HG03521 (cell line): ENCODE results near the gene DAG1.
A peak's percentile ranks its signal among the peaks of the same experiment; 100 is the strongest.

Source experiments
- ATAC-seq: cut with Tn5 transposase; IDR thresholded peaks from one replicate; pipeline ENCODE4 v1.9.1; 2021; ENCODE audit warnings: mild to moderate bottlenecking, moderate library complexity; ENCODE audit not compliant: unreplicated experiment

DAG1 gene

DNA sequence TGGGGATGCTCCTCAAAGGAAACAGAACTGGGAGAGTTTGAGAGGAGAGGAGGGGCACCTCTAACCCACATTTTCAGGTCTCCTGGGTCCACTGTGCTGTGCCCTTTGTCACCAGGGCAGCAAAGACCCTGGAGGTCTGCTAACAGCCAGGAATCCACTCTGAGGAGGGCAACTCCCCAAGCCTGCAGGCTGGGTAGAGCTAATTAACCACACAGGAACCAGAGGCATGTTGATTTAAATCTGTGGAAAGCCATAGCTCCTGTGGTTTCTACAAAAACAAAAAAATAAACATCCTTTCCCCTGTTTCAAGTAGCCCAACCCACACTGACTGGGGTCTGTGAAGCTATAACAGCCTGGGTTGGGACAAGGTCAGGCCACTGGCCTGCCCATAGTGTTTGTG is 82.0 kb downstream of the DAG1 start:
- no peak for ATAC-seq

GRCh38 chr3:49553324-49553691 is 83.2 kb downstream of the DAG1 start:
- no peak for ATAC-seq

GRCh38 chr3:49553692-49554632 is 83.9 kb downstream of the DAG1 start, which contains the start of gene BSN:
TSS of gene BSN (plus strand) at chr3:49554477. CDS start at chr3:49554603, 126 bp downstream.
- peak; percentile 77 for ATAC-seq

DNA sequence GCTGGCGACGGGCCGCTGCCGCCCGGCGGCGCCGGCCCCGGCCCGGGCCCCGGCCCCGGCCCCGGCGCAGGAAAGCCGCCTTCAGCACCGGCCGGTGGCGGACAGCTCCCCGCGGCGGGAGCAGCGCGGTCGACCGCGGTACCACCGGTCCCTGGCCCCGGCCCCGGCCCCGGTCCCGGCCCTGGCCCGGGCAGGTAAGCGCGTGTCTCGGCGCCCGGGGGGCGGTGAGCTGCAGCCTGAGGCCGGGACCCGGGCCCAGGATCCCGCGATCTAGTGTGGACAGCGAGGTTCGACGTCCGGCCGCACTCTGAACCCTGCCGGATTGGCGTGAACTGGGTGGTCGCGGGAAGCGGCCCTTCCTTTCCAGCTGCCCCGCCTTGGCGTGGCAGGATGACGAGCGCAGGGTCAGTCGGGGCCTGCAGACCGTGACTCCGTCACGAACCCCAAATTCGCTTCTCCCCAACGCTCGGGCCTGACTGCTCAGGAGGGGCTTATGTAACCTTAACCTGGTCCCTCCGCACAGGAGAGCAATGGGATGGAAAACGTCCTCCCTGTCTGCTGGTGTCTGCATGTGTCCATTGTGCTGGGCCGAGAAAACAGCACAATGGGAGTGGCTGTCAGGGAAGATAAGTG is 84.7 kb downstream of the DAG1 start:
- ATAC-seq: peak; percentile 59

DNA sequence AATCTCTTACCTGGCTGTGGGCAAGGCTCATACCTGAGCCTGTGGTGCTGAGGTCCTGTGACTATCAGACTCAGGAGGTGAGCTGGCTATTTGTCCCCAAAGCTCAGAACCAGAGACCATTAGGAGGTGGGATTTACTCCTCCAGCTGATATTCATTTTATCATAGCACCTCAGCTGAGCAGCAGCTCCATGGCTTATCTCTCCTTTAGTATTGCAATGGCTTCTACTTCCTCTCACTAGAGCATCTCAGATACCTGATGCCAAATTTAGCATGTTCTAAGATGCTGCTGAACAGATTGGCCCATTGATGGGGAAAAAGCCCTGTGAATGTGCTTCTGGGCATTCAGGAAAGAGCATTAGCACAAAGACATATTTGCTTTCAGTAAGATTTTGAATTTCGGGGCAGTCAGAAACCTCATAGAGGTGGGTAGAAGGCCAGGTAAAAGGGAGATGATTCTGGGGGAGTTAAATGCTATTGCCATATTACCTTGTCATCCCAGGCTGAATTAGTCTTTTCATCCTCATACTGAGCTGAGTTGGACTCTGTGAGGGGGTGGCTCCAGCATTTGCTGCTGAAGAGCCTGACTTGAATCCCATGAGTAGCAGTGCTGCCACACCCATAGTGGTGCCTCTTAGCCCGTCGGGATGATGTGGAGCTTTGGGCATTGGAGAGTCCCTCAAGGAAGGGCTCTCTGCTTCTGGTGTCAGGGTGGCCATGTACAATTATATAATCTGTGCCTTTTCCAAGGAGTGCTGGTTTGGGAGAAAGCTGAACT is 86.6 kb downstream of the DAG1 start:
- no peak for ATAC-seq

- no peak for ATAC-seq
Observed at GRCh38 chr3:49563040-49563578, 93.0 kb downstream of the DAG1 start.

GRCh38 chr3:49563766-49564165 is 93.7 kb downstream of the DAG1 start:
- ATAC-seq: no peak

DNA sequence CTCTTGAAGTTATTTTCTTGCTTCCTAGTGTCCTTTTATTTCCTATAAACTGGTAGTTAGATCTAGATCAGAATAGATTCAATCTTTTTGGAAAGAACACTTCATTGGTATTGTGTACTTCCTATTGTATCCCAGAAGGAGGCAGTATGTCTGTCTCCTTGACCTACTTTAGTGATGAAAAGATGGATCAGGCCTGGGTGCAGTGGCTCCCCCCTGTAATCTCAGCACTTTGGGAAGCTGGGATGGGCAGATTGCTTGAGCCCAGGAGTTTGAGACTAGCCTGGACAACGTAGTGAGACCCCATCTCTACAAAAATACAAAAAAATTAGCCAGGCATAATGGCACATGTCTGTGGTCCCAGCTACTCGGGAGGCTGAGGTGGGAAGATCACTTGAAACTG is 96.2 kb downstream of the DAG1 start:
- ATAC-seq: no peak

GRCh38 chr3:49567406-49567805 is 97.3 kb downstream of the DAG1 start:
- no peak for ATAC-seq

DNA sequence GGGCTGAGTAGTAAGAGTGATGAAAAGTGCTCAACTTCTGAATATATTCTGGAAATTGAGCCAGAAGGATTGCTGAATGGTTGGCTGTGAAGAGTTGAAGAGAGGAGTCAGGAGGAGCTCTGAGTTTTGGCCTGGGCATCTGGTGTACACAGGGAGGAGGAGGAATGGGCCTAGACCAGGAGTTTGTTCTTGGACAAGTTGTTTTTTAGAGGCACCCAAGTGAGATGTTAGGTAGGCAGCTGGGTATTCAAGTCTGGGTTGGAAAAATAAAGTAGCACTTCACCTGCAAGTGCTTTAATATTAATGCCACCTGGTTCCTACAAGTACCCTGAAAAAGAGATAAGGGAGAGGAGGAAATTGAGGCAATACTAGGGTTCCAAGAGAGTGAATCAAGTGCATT is 98.9 kb downstream of the DAG1 start:
- ATAC-seq: no peak

- no peak for ATAC-seq
Observed at GRCh38 chr3:49570028-49570654, 100.1 kb downstream of the DAG1 start.

GRCh38 chr3:49582177-49582576 is 112.1 kb downstream of the DAG1 start:
- ATAC-seq: no peak
